ENCODE results near the gene LMO1. TPM values are rescaled to one million over a fixed set of nuclear protein-coding genes. Genes with fewer than 3 reads are reported as not detected.

Gene LMO1
- total and polyA plus RNA-seq, 12 donors: 0.22 to 2.5 (median 1.2) TPM; not detected in 6

DNA sequence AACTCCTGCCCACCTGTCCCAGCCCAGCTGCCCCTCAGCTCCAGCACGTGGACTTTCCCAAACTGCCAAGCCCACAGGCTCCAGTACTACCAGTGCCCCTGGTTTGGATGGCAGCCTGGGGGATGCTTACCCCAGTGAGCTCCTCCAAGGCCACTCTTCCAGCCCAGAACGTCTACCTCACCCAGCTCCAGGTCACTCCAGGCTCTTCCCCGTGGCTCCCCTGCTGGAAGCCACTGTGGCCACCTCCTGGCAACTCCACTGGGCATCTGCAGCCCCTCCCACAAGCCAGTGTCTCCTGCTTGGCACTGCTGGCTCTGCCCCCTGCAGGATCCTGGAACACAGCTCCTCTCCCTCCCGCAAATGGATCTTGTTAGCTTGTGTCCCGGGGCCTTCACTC is 29.3 kb downstream of the LMO1 start:
- 65 to 75% (median 72%) methylated on average over 4 to 5 of the region's 5 CpGs for WGBS, 4 donors
- no peak for TF ChIP-seq POLR2A (IDR thresholded peaks at IDR 0.05)
- no peaks in the 10 kb centered on the region for H3K27me3 ChIP-seq
- peak overlapping the region in 1 of 5 donors; percentile 52 for H3K27ac ChIP-seq
- H3K9me3 ChIP-seq (replicated peaks in 1 of 3): no peaks in the 10 kb centered on the region
- peaks cover 0 to 6% of the 10 kb centered on the region in 2 donors for H3K4me1 ChIP-seq (replicated peaks in 1 of 2)
- intact Hi-C loops (cut with DNase I): no loop called here
- H3K36me3 ChIP-seq (replicated peaks in 1 of 2): no peaks in the 10 kb centered on the region
- DNase-seq: peak in 2 of 7 donors; percentile 13 to 26
- no peak overlapping the region for H3K4me3 ChIP-seq

DNA sequence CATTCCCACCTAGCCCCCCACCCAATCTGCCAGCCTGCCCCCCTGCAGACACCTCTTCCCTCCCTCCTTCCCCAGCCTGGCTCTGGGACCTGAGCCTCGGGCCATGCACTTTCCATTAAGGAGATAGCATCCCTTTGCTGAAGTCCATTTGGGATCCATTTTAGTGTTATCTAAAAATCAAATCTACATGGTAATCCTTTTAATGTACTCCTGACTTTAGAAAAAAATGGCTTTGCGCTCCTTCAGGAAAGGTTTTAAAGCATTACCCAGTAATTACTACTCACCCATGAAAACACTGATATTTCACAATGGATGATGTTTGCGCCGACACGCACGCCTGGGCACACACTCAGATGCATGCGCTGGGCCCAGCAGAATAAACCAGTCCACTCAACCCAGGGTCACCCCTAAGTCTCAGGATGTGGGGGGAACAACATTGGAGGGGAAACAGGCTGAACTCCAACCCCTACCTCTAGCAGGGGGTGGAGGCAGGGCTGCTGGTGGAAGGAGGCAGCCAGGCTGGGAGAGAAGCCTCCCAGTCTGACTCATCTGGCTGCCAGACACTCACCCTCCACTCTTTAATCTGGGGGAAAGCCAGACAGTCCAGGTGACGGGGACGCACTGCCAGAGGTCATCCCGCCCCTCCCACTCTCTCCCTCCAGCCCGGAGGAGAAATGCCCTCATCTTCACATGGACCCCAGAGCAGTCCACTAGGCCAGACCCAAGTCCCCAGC is 29.8 kb downstream of the LMO1 start:
- no peaks in the 10 kb centered on the region for H3K36me3 ChIP-seq (replicated peaks in 1 of 2)
- H3K4me1 ChIP-seq (replicated peaks in 1 of 2): peaks cover 0 to 11% of the 10 kb centered on the region in 2 donors
- 64 to 77% (median 71%) methylated on average over 7 to 11 of the region's 11 CpGs for WGBS, 4 donors
- H3K9me3 ChIP-seq (replicated peaks in 1 of 3): no peaks in the 10 kb centered on the region
- peak overlapping the region in 1 of 5 donors; percentile 52 for H3K27ac ChIP-seq
- no peak overlapping the region for H3K4me3 ChIP-seq
- TF ChIP-seq, protein P1, sequence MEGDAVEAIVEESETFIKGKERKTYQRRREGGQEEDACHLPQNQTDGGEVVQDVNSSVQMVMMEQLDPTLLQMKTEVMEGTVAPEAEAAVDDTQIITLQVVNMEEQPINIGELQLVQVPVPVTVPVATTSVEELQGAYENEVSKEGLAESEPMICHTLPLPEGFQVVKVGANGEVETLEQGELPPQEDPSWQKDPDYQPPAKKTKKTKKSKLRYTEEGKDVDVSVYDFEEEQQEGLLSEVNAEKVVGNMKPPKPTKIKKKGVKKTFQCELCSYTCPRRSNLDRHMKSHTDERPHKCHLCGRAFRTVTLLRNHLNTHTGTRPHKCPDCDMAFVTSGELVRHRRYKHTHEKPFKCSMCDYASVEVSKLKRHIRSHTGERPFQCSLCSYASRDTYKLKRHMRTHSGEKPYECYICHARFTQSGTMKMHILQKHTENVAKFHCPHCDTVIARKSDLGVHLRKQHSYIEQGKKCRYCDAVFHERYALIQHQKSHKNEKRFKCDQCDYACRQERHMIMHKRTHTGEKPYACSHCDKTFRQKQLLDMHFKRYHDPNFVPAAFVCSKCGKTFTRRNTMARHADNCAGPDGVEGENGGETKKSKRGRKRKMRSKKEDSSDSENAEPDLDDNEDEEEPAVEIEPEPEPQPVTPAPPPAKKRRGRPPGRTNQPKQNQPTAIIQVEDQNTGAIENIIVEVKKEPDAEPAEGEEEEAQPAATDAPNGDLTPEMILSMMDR (IDR thresholded peaks at IDR 0.05): no peak
- TF ChIP-seq POLR2A (IDR thresholded peaks at IDR 0.05): no peak
- intact Hi-C loops (cut with DNase I): no loop called here
- H3K27me3 ChIP-seq: no peaks in the 10 kb centered on the region
- DNase-seq: peak; percentile 34 to 78 (median 67)

DNA sequence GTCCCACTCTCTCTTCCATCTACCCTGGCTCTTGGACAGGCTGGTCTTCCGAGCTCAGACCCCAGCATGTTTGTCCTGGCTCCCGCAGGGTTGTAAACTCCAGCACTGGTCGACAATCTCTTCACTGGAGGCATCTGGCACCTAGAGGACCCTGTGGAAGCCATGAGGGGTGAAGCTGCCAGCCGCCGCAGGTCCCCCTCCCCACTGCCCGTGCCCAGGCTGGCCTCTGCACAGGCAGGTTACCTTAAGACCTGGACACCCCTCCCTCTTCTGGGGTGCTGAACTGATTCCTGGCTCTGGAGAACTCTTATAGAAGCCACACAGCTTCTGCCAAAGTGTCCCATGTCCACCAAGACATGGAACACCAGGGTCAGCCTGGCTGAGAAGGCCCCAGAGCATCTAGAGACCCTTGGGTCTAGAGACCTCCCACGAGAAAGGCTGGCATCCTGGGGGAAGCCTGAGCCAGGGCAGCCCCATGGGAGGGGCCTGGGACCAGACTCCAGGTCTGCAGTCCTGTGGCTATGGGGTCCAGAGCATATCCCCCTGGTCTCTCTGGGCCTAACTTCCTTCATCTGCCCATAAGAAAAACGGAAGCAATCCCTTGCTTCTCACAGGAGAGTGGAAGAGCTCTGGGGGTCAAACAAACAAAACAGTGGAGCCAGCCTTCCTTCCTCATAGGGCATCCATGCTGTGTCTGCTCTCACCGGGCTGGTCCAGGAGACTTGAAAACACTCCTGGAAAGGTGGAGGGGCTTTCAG is 30.6 kb downstream of the LMO1 start:
- Histone ChIP-seq H3K9me3 (replicated peaks in 1 of 3) (no peaks in the 10 kb centered on the region), H3K27me3 (no peaks in the 10 kb centered on the region), H3K36me3 (replicated peaks in 1 of 2) (no peaks in the 10 kb centered on the region), H3K27ac (peak overlapping the region in 1 of 5 donors; percentile 34), H3K4me3 (no peak overlapping the region), H3K4me1 (replicated peaks in 1 of 2) (peaks cover 0 to 11% of the 10 kb centered on the region in 2 donors)
- TF ChIP-seq, protein P1 (IDR thresholded peaks at IDR 0.05): no peak
- no peak for TF ChIP-seq POLR2A (IDR thresholded peaks at IDR 0.05)
- DNase-seq: no peak
- intact Hi-C loops (cut with DNase I): no loop called here
- WGBS, 4 donors: 72 to 78% (median 76%) methylated on average over 5 to 9 of the region's 9 CpGs

DNA sequence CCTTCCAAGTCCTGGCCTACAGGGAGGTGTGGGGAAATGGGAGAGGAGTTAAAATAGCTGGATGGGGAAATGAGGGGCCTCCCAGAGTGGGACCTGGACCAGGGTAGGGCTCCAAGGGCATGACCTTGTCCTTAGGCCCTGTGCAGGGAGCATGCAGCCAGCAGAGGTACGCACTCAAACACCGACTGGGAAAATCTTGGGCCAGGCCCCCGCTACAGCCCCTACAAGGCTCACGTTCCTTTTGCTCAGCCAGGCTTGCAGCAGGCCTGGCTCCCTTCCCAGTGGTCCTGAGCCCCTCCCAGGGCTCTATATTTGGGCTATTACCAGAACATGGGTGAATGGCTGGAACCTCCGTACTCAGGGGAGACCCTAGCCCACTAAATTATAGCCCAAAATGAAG is 31.3 kb downstream of the LMO1 start:
- intact Hi-C loops (cut with DNase I): no loop called here
- WGBS, 4 donors: 70 to 87% (median 86%) methylated on average over 5 of the region's 5 CpGs
- DNase-seq: no peak
- TF ChIP-seq POLR2A (IDR thresholded peaks at IDR 0.05): no peak
- TF ChIP-seq, protein P1 (IDR thresholded peaks at IDR 0.05): no peak
- no peaks in the 10 kb centered on the region for H3K36me3 ChIP-seq (replicated peaks in 1 of 2)
- no peaks in the 10 kb centered on the region for H3K27me3 ChIP-seq
- no peaks in the 10 kb centered on the region for H3K9me3 ChIP-seq (replicated peaks in 1 of 3)
- peaks cover 0 to 11% of the 10 kb centered on the region in 2 donors for H3K4me1 ChIP-seq (replicated peaks in 1 of 2)
- H3K27ac ChIP-seq: no peak overlapping the region
- no peak overlapping the region for H3K4me3 ChIP-seq
